NCI-H2171 (cell line): ENCODE measurements around the gene MAPK4.
"Not testable (repeated sequence)": the region's sequence is repeated elsewhere in the genome, so short reads cannot be mapped to it uniquely, and the experiment has no call there.

ENCODE experiments used
- DNase-seq: peaks from one replicate; lab custom pipeline; 2025; lab: John Stamatoyannopoulos, UW

MAPK4 gene

DNA sequence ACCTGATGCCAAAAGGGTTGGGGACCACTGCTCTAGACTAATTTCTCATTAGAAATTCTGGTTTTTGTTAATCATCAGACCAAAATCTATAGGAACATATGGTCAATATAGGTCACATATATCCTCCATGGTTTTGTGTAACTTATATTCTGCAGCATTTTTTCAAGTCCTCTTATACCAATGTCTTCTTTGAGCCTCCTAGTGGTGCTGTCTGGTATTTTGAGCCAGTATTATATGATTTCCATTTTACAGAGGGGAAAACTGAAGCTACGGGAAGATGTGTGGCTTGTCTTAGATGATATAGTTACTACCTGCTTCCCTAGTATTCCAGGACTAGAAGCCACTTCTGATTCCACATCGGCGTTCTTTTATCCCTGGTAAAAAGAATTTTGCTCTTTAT, 13.8 kb downstream of the MAPK4 start:
- no peak for DNase-seq

DNA sequence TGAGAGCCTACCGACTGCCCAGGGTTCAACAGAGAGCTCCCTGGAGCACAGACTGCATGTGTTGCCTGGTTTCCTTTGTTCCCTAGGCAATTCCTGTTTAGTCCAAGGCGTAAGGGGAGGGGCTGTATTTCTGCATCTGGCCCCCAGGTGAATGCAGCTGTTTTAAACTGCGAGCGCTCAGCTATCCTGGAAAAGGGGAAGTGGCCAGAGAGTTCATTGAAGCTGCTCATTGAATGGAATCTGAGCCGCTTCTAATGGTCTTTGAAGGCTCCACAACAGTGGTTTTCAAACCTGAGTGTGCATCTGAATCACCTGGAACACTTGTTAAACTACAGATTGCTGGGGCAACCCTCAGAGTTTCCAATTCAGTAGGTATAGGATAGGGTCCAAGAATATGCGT, 18.1 kb downstream of the MAPK4 start:
- no peak for DNase-seq

DNA sequence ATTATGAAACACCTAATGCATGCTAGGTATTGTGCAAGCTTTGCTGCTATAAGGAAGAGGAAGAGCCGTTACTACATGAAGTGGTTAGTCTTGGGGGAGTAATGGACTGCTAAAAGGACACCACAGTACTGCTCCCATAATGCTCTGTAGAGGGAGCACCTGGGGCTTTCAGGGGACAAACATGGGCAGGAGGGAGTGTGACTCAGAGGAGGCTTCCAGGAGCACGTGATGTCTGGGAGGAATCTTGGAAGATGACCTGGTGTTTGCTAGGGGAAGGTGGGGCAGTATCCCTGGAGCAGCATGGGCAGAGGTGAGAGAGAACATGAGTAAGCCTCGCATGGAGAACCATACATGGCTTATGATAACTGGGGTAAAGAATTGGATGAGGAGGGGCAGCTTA, 18.8 kb downstream of the MAPK4 start:
- no peak for DNase-seq

DNA sequence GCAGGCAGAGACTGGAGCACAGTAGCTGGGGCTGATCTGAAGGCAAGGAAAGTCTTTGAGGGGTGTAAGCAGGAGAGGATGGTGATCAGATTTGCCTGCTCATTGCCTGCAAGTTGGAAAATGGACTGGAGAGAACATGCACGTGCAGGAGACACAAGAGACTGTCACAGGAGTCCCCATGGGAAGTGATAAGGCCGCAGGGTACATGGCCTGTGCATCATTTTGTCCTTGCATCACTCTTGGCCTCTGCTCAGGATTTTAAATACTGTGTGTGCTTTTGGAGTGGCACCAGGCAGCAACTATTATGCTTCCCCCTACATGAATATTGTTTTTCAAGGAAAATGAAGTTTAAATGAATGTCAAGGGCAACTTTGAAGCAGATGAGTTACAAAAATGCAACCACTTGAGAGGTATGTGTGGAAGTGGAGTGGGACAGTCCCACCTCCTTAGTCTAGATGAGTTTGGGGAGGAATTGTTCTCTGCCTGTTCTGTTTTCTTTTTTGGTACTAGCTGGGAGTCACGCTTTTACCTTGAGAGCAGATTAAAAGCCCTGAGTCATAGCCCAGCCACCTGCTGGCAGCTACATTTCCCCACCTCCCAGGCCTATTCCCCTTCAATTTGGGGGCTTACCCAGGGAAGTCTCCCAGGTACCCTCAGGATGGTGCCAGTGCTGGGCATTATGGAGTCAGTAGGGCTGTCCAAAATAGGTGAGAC, 19.3 kb downstream of the MAPK4 start:
- no peak for DNase-seq

DNA sequence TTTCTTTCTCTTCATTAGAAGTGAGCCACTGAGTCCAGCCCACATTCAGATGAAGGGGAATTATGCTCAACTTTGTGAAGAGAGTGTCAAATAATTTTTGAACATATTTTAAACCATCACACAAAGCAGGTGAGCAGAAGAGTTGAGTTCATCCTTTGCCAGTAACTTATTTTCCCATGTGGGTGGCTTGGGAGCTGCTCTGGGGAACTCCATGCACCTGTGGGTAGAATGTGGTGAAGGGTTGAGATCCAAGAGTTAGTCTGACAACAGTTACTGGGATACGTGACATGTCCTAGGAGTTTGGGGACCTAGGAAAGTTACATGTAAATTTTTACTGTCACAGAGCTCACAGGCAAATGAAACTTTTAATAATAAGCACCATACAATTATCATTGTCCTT, 21.6 kb downstream of the MAPK4 start:
- no peak for DNase-seq

DNA sequence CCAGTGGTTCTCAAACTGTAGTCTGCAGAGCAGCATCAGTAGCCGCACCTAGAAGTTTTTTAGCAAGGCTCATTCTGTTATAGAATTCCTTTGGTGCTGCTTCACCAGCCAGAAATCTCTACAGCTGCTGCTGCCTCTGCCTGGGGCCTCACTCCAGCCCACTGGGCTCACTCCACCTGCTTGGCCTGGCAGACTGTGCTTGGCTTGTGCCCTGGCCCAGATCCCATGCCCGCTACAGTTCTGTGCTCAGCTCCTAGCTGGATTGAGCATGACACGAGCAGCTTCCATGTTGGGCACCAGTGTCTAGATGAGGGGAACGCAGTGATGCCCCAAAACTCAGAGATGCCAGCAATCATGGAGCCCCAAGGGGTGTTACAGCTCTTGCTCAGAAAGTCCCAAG, 22.6 kb downstream of the MAPK4 start:
- DNase-seq, result no peak

DNA sequence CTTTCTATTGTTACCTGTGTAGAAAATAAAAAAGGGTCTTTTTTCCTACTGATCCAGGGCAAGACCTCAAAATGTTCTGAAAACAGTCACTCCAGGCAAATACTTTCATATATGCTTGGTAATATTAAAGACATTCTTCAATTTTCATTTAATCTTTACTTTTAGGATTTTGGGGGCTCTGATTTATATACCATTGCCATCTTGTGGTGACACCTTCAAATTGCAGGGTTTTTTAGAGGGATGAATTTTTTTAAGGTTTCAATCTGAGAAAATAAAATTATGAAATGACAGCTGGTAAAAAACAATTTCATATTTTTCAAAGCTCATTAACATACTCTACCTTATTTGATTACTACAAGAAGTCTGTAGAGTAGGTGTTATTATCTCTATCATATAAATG, 26.8 kb downstream of the MAPK4 start:
- DNase-seq, result no peak

DNA sequence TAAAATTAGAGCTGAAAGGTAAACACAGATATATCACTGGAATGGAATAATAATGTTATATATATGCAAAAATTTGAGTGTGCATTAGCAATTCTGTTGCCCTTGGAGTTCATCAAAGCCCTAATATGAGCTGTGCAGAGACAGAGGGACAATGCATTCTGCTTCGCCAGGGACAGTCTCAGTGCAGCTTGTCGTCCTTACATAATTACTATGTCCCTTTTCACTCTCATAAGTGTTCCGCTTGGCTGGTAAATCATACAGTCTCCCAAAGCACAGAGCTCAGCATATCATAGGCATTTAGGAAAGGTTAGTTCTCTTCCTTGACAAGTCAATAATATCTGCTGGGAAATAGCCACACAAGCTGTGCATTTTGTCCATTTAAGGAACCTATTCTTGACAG, 30.7 kb downstream of the MAPK4 start:
- no peak for DNase-seq

DNA sequence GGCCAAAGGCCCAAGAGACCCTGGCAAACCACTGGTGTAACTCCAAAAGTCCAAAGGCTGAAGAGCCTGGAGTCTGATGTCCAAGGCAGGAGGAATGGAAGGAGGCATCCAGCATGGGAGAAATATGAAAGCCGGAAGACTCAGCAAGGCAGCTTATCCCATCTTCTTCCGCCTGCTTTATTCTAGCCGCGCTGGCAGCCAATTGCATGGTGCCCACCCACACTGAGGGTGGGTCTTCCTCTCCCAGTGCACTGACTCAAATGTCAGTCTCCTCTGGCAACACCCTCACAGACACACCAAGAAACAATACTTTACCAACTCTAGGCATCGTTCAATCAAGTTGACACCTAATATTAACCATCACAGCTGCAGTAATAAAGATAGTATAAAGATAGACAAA, 34.1 kb downstream of the MAPK4 start:
- no peak for DNase-seq

DNA sequence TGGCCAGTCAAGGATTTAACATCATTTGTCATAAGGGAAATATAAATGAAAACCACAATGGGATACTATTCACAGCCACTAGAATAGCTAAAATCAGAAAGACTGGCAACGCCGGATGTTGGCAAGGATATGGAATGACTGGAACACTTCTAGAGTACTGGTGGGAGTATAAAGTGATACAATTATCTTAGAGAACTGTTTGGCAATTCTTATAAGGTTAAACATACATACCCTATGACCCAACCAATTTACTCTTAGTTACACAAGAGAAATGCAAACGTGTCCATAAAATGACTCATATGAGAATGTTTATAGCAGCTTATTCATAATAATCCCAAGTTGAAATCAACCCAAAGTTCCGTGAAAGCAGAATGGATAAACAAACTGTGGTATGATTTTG, 35.1 kb downstream of the MAPK4 start:
- DNase-seq, result no peak

DNA sequence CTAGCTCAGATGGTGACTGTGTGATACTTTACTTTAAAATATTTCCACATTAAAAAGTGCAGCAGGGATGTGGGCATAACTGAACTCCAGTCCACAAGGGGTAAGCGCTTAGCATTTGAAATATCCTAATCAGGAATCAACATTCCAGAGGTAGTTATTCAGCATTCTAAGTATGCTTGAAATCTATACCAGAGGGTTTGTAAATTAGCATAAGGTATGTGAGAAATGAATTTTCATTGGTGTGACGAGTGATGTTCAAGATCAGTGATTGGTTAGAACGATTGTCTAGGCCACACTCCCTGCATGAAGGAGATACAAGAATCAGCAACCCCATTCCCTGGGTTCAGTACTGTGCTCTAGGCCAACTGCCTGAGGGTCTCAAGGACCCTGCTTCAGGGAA, 42.6 kb downstream of the MAPK4 start:
- DNase-seq, result no peak

DNA sequence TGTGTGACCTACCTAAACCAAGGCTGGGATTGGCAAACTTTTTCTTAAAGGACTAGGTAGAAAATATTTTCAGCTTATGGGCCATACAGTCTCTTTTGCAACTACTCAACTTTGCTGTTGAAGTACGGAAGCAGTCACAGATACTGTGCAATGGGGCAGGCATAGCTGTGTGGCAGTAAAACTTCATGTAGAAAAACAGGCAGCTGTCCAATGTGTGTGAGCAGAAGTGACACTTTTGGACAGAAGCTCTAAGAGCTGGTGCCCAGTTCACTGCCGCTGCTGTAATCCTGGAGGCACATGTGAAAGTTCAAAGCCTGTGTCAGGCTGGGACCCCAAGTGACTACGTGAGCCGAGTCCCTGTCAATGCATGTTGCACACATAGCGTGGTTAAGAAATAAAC, 46.7 kb downstream of the MAPK4 start:
- DNase-seq, result no peak

DNA sequence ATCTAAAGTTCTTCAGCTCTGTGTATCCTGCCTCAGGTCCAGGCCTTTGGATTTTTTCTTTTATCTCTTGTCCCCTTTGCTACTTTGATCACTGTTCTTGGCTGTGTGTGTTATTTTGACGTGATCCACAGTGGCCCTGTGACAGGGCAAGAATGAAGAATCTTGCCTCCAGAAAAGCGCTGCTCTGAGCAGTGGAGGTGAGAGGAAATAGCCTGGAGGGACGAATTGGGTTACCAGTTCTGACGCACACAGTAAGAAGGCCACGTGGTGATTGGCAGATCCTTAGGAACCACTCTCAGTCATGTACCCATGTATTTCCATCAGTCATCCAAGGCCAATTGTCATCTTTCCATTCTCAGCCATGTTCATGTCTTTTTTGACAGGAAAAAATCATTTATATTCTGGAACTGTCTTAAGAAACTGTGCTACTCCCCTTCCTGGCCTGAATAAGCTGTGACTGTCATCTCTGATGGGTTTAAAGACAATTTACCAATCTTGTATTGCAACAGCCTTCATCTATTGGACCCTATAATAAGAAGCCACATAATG, 47.6 kb downstream of the MAPK4 start:
- DNase-seq, result no peak

DNA sequence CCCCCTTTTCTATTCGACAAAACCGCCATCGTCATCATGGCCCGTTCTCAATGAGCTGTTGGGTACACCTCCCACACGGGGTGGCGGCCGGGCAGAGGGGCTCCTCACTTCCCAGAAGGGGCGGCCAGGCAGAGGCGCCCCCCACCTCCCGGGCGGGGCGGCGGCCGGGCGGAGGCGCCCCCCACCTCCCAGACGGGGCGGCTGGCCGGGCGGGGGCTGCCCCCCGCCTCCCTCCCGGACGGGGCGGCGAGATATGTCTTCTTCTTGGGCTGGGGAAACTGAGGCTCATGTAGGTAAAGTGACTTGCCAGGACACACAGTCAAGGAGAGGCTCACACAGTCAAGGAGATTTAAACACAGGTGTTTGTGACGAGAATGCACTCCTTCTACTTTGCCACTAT, 49.3 kb downstream of the MAPK4 start:
- not testable (repeated sequence) for DNase-seq

DNA sequence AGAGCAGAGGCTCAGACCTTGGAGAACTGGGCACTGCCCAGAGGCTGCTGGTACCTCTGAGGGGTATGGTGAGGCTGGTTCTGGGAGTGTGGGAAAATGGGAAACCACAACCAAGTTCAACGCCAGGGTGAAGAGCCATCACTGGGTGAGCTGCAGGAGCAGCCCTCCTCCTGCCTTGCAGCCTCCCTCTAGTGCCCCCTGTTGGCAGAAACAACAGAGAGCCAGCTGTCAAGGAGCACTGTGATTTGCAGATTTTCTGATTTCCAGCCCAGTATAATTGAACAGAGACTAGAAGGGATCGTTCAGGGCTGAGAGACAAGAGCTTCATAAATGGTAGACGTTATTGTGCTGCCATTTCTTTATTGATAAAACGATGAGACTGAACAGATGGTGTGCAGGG, 50.5 kb downstream of the MAPK4 start:
- DNase-seq, result no peak

DNA sequence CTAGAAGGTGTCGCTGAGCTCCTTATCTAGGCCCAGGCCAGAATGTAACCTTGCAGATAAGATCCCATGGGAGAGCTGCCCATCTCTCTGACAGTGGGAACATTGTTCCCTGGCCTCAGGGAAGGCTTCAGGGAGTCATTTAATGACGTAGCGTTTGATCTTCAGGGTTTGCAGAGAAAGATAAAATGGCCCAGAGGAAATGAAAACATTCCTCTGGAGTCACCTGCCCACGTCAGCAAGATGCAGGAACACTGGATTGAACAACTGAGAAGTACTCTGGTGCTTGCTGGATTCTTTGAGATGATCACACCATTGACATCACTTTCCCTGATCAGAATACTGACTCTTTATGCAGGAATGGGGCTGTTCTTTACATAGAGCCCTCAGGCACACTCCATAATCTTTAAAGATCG, 51.6 kb downstream of the MAPK4 start:
- DNase-seq, result no peak

DNA sequence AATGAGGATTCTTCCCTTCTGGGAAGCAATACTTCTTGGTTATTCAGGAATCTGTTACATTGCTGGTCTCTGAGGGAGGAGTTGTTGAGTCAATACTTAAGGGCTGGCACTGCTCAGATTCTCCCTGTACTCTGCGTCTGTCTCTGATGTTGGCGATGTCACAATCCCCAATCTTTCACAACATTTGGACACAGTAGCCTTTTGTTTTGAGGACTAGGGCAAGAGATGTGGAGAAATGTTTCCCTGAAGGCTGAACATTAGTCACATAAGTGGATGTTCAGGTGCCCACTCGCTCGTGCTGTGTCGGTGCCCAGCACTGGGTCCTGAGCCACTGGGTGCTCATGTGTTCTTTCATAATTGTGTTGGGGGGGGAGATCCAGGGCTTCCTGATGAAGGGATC, 55.0 kb downstream of the MAPK4 start:
- DNase-seq, result no peak

DNA sequence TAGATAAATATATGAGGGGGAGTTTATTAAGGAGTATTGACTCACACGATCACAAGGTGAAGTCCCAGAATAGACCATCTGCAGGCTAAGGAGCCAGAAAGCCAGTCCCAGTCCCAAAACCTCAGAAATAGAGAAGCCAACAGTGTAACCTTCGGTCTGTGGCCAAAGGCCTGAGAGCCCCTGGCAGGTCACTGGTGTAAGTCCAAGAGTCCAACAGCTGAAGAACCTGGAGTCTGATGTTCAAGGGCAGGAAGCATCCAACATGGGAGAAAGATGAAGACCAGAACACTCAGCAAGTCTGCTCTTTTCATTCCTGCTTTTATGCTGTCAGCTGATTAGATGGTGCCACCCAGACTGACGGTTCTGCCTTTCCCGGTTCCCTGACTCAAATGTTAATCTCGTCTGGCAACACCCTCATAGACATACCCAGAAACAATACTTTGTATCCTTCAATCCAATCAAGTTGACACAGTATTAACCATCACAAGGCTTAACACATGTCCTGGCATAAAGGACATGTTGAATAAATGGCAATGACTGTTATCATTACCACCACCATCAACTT, 56.7 kb downstream of the MAPK4 start:
- DNase-seq, result no peak

DNA sequence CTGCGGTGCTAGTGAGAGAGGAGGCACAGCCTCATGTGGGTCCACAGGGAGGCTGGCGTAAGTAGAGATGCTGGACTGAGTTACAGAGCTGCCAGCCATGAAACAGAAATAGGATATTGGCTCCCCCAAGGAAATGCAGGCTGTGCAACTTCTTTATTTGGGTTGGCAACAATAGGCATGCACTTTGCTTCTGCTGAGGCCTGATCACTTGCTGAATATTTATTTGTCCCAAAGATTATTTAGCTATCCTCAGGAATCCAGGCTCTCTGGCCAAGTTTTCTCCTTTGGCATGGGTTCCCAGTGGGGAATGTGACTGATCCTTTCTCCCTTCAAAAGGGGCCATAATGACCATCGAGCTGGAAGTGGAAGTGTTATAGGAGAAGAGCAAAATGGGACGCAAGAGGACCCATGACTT, 60.0 kb downstream of the MAPK4 start:
- no peak for DNase-seq

DNA sequence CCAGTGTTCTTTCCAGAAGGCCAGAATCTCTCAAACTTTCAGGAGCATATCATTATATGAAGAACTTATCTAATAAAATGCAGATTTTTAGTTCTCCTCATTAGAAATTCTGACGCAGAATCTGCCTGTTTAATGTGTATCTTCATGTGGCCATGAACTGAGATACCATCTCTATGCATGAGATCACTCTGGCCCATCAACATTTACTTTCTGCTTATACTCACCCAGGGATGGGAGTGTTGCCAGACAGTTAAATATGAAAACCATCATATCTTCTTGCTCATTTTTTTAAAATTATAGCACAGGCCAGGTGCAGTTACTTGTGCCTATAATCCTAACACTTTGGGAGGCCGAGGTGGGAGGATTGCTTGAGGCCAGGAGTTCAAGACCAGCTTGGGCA, 60.4 kb downstream of the MAPK4 start:
- no peak for DNase-seq

DNA sequence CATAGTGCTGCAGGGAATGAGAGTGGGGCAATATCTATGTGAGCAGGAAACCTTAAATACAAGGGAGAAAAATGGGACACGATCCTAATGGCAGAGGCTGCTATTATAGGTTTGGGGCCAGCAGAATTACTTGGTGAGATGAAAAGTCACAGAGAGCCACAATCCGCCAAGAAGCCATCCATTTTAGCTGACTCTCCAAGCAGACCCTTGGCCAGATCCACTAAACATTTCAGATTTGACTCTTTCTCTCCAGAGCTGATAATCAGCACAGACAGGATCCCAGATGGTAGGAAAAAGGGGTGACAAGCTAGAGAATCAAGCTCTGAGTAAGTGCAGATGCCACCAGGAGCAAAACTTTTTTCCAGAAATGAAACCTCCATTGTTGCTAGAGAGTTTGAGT, 61.5 kb downstream of the MAPK4 start:
- no peak for DNase-seq

DNA sequence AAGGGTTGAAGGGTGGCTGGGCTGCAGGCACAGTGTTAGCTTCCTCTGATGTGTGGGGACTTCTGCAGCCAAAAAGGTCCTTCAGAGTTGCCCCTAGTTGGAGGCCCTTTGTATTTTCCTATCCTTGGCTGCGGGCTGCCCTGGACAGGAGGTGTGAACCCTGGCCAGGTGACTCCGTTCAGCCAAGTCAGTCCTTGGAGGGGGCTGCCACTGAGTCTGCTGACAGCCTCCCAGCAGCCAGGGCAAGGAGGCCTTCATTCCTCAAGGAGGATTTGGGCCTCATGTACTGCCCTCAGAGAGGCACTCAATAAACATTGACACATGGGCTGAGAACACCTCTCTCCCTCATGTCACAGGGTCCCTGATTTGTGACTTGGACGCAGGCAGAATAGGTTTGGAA, 62.4 kb downstream of the MAPK4 start:
- no peak for DNase-seq

DNA sequence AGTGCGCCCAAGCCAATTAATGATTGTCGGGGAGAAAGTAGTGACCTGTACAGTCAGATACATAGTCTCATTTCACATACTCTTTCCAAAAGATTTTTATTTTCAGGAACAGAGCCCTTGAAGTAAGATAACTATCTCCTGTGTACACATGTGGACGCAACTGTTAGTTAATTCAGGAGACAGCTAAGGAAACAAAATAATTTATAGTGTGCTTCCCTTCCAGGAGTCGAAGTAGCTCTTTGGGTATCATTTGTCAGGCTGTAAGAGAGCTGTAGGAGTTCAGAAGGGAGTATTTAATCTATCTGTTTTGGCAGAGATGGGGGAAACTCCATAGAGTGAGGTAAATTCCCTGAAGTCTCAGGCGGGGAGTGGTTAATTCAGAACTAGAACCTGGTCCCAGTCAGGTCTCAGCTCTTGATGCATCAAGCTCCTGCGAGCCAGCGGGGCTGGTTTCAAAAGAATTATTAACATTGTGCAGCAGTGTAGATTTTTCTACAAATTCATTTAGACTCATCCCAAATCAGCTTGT, 63.0 kb downstream of the MAPK4 start:
- no peak for DNase-seq
